ENCODE data around the gene ZNF276. TPM values are rescaled to one million over a fixed set of nuclear protein-coding genes. Genes with fewer than 3 reads are reported as not detected.

Gene ZNF276
- total RNA-seq, 1 experiment from 2014 or later = 28.8 TPM

DNA sequence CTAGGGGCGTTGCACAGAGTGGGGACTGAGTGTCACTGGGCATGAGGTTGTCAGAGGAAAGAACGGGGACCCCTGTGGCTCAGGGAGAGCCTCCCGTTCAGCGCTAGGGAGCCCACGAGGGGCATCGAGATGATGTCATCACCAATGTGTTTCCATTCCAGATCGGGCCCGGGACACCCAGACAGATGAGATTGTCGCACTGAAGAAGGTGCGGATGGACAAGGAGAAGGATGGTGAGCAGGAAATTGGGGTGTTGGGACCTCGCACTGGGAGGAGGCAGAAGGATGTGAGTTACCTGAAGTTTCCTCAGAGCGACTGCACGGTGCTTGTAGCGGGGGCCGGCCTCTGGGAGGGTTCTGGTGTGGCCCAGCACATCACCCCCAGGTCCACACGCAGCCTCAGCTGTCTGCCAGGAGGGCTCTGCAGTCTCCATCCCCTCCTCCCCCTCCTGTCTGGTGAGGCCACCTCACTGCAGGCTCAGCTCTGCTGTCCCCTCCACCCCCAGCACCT is 30.9 kb upstream of the ZNF276 start:
- POLR2A ChIA-PET (ENCODE audit: unreplicated experiment) = no interaction called here
- H3K27me3 ChIP-seq (ENCODE audit: insufficient read depth, low read depth) = no peaks in the 10 kb centered on the region

DNA sequence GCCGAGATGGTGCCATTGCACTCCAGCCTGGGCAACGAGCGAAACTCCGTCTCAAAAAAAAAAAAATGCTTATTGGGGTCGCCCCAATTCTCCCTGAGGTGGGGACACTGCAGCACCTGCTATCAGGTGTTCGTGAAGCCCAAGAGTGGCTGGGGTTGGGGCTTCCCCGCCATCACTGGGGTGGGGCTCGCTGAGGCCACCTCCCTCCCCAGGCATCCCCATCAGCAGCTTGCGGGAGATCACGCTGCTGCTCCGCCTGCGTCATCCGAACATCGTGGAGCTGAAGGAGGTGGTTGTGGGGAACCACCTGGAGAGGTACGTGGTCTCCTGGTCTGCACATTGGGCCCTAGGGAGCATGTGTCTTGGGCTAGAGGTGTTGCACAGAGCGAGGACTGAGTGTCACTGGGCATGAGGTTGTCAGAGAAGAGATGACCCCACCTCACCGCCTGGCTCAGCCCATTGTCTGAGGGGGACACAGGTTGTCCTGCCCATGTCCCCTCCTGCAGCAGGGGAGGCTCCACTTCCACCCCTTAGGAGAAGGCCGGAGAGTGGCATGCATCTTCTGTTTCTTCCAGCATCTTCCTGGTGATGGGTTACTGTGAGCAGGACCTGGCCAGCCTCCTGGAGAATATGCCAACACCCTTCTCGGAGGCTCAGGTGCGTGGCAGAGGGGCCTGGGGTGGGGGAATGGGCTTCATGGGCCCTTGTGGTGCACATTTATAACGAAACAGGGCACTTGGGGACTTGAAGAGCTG is 29.9 kb upstream of the ZNF276 start:
- no peaks in the 10 kb centered on the region for H3K27me3 ChIP-seq (ENCODE audit: insufficient read depth, low read depth)
- peaks cover 5% of the 10 kb centered on the region; the same call in 1 of the 2 replicates for H3K36me3 ChIP-seq (ENCODE audit: low read depth)
- H3K9me3 ChIP-seq (ENCODE audit: insufficient read depth, low read depth) = no peaks in the 10 kb centered on the region
- H3K9me2 ChIP-seq (ENCODE audit: insufficient read depth) = no peaks in the 10 kb centered on the region
- H3K79me2 ChIP-seq (ENCODE audit: low read depth) = peaks cover 32% of the 10 kb centered on the region
- ChIA-PET POLR2A (ENCODE audit: unreplicated experiment) (no interaction called here), CTCF (interaction anchor here (0.6 kb wide), 1 partner anchor 85 kb away, joined by 5 read pairs; no protein-coding TSS in a partner anchor)
- no peak overlapping the region for H2AFZ ChIP-seq
- BruUV-seq (replicated peaks) = no TSS peak
- H4K20me1 ChIP-seq (ENCODE audit: insufficient read depth) = peaks cover 16% of the 10 kb centered on the region
- H3F3A ChIP-seq (ENCODE audit: insufficient read depth, low read depth) = peaks cover 36% of the 10 kb centered on the region
- no peak overlapping the region for H3K4me2 ChIP-seq
- peaks cover 11% of the 10 kb centered on the region for H3K4me1 ChIP-seq (replicated peaks; ENCODE audit: insufficient read depth)
- DNase-seq = no peak
- no peak overlapping the region for H3K27ac ChIP-seq
- no peak overlapping the region for H3K4me3 ChIP-seq
- TF ChIP-seq, protein P1, sequence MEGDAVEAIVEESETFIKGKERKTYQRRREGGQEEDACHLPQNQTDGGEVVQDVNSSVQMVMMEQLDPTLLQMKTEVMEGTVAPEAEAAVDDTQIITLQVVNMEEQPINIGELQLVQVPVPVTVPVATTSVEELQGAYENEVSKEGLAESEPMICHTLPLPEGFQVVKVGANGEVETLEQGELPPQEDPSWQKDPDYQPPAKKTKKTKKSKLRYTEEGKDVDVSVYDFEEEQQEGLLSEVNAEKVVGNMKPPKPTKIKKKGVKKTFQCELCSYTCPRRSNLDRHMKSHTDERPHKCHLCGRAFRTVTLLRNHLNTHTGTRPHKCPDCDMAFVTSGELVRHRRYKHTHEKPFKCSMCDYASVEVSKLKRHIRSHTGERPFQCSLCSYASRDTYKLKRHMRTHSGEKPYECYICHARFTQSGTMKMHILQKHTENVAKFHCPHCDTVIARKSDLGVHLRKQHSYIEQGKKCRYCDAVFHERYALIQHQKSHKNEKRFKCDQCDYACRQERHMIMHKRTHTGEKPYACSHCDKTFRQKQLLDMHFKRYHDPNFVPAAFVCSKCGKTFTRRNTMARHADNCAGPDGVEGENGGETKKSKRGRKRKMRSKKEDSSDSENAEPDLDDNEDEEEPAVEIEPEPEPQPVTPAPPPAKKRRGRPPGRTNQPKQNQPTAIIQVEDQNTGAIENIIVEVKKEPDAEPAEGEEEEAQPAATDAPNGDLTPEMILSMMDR (conservative IDR thresholded peaks at IDR 0.05) = no peak
- no peak for TF ChIP-seq EZH2 (IDR thresholded peaks at IDR 0.05; ENCODE audit: low read depth)
- intact Hi-C loops (cut with micrococcal nuclease; ENCODE audit: unreplicated experiment) = no loop called here

More for the DNA sequence above, 30.9 kb upstream of the ZNF276 start:
- Histone ChIP-seq H3K9me2 (ENCODE audit: insufficient read depth) (no peaks in the 10 kb centered on the region), H3K79me2 (ENCODE audit: low read depth) (peaks cover 32% of the 10 kb centered on the region), H3K4me3 (no peak overlapping the region), H3K27ac (no peak overlapping the region), H3K4me1 (replicated peaks; ENCODE audit: insufficient read depth) (peaks cover 11% of the 10 kb centered on the region), H3K9me3 (ENCODE audit: insufficient read depth, low read depth) (no peaks in the 10 kb centered on the region), H3F3A (ENCODE audit: insufficient read depth, low read depth) (peaks cover 26% of the 10 kb centered on the region), H2AFZ (no peak overlapping the region), H3K4me2 (no peak overlapping the region), H3K36me3 (ENCODE audit: low read depth) (peaks cover 5% of the 10 kb centered on the region; the same call in 1 of the 2 replicates), H4K20me1 (ENCODE audit: insufficient read depth) (peaks cover 12% of the 10 kb centered on the region)
- BruUV-seq (replicated peaks) = no TSS peak
- intact Hi-C loops (cut with micrococcal nuclease; ENCODE audit: unreplicated experiment) = no loop called here
- no peak for DNase-seq
- TF ChIP-seq EZH2 (IDR thresholded peaks at IDR 0.05; ENCODE audit: low read depth) = no peak
- TF ChIP-seq, protein P1 (conservative IDR thresholded peaks at IDR 0.05) = no peak
- CTCF ChIA-PET = interaction anchor here (0.6 kb wide), 1 partner anchor 84 kb away, joined by 5 read pairs; no protein-coding TSS in a partner anchor

- ChIA-PET POLR2A (ENCODE audit: unreplicated experiment) (no interaction called here), CTCF (no interaction called here)
- H3K4me3 ChIP-seq = no peak overlapping the region
- H3K36me3 ChIP-seq (ENCODE audit: low read depth) = peaks cover 5% of the 10 kb centered on the region; the same call in 1 of the 2 replicates
- no peak overlapping the region for H3K27ac ChIP-seq
- no peak overlapping the region for H2AFZ ChIP-seq
- H3F3A ChIP-seq (ENCODE audit: insufficient read depth, low read depth) = peaks cover 35% of the 10 kb centered on the region
- DNase-seq = no peak
- no peaks in the 10 kb centered on the region for H3K9me3 ChIP-seq (ENCODE audit: insufficient read depth, low read depth)
- peaks cover 18% of the 10 kb centered on the region for H4K20me1 ChIP-seq (ENCODE audit: insufficient read depth)
- H3K27me3 ChIP-seq (ENCODE audit: insufficient read depth, low read depth) = no peaks in the 10 kb centered on the region
- no TSS peak for BruUV-seq (replicated peaks)
- peaks cover 30% of the 10 kb centered on the region for H3K79me2 ChIP-seq (ENCODE audit: low read depth)
- TF ChIP-seq EZH2 (IDR thresholded peaks at IDR 0.05; ENCODE audit: low read depth) = no peak
- TF ChIP-seq, protein P1 (conservative IDR thresholded peaks at IDR 0.05) = no peak
- intact Hi-C loops (cut with micrococcal nuclease; ENCODE audit: unreplicated experiment) = no loop called here
- H3K9me2 ChIP-seq (ENCODE audit: insufficient read depth) = no peaks in the 10 kb centered on the region
- H3K4me2 ChIP-seq = no peak overlapping the region
- H3K4me1 ChIP-seq (replicated peaks; ENCODE audit: insufficient read depth) = peaks cover 11% of the 10 kb centered on the region
Measured at GRCh38 chr16:89691986-89692569, 29.3 kb upstream of the ZNF276 start.
